HG02678 (cell line): ENCODE data around the gene CEACAM4.

ENCODE experiments used
- ATAC-seq: cut with Tn5 transposase; IDR thresholded peaks from one replicate; pipeline ENCODE4 v1.9.1; 2021; ENCODE audit warnings: mild to moderate bottlenecking, moderate library complexity; ENCODE audit not compliant: unreplicated experiment

CEACAM4 gene

GRCh38 chr19:41617941-41618730 is 8.7 kb downstream of the CEACAM4 start:
- no peak for ATAC-seq

- ATAC-seq = no peak
Measured at GRCh38 chr19:41616792-41617621, 9.9 kb downstream of the CEACAM4 start.

- ATAC-seq = no peak
Measured at GRCh38 chr19:41615207-41615606, 11.7 kb downstream of the CEACAM4 start.

- no peak for ATAC-seq
Measured at GRCh38 chr19:41612483-41612882, 14.4 kb downstream of the CEACAM4 start.

- no peak for ATAC-seq
Measured at GRCh38 chr19:41610789-41611188, 16.1 kb downstream of the CEACAM4 start.

GRCh38 chr19:41607668-41608067 is 19.2 kb downstream of the CEACAM4 start:
- no peak for ATAC-seq

- ATAC-seq = no peak
Measured at GRCh38 chr19:41606215-41606837, 20.5 kb downstream of the CEACAM4 start.

- no peak for ATAC-seq
Measured at GRCh38 chr19:41604831-41605230, 22.0 kb downstream of the CEACAM4 start.

- no peak for ATAC-seq
Measured at GRCh38 chr19:41601771-41602170, 25.1 kb downstream of the CEACAM4 start.

- ATAC-seq = no peak
Measured at GRCh38 chr19:41599175-41599966, 27.5 kb downstream of the CEACAM4 start.

GRCh38 chr19:41597600-41598041 is 29.3 kb downstream of the CEACAM4 start:
- ATAC-seq = no peak

GRCh38 chr19:41595890-41596280 is 31.0 kb downstream of the CEACAM4 start:
- ATAC-seq = no peak

- peak; percentile 61 for ATAC-seq
Measured at GRCh38 chr19:41595258-41595889, 31.5 kb downstream of the CEACAM4 start.

GRCh38 chr19:41591951-41592562 is 34.8 kb downstream of the CEACAM4 start:
- ATAC-seq = no peak

- ATAC-seq = no peak
Measured at GRCh38 chr19:41590936-41591335, 35.9 kb downstream of the CEACAM4 start.

GRCh38 chr19:41589371-41589770 is 37.5 kb downstream of the CEACAM4 start:
- ATAC-seq = no peak

- no peak for ATAC-seq
Measured at GRCh38 chr19:41588497-41589209, 38.2 kb downstream of the CEACAM4 start.

- no peak for ATAC-seq
Measured at GRCh38 chr19:41587838-41588210, 39.0 kb downstream of the CEACAM4 start.

GRCh38 chr19:41587101-41587837 is 39.6 kb downstream of the CEACAM4 start:
- ATAC-seq = no peak
